Smooth muscle cell (in vitro differentiated cells): ENCODE data around the gene CFAP221. TPM values are rescaled to one million over a fixed set of nuclear protein-coding genes. Genes with fewer than 3 reads are reported as not detected.

Experiments used
- DNase-seq: peaks from one replicate; lab custom pipeline; 2025; ENCODE audit not compliant: unreplicated experiment; lab: John Stamatoyannopoulos, UW
- H2AFZ ChIP-seq: fragments of 200-600 bp; sonication (generic); 2 replicates; pipeline ENCODE4 v1.6.0; 2016; ENCODE audit warnings: antibody characterized with exemption, low read depth, mild to moderate bottlenecking
- H3F3A ChIP-seq: fragments of 200-600 bp; sonication (generic); 2 replicates; pipeline ENCODE4 v1.6.0; 2017; ENCODE audit warnings: antibody characterized with exemption, low read depth
- H3K27ac ChIP-seq: fragments of 200-600 bp; sonication (generic); 2 replicates; pipeline ENCODE4 v1.5.1; 2016; ENCODE audit warnings: low read depth, mild to moderate bottlenecking
- H3K27me3 ChIP-seq: fragments of 200-600 bp; sonication (generic); 2 replicates; pipeline ENCODE4 v1.6.1; 2016; ENCODE audit warnings: low read depth, mild to moderate bottlenecking
- H3K36me3 ChIP-seq: fragments of 200-600 bp; sonication (generic); 2 replicates; pipeline ENCODE4 v1.5.1; 2016; ENCODE audit warnings: low read depth
- H3K4me1 ChIP-seq: fragments of 200-600 bp; sonication (generic); 2 replicates; pipeline ENCODE4 v1.5.1; 2016; ENCODE audit warnings: low read depth
- H3K4me2 ChIP-seq: fragments of 200-600 bp; sonication (generic); 2 replicates; pipeline ENCODE4 v1.6.0; 2016; ENCODE audit warnings: mild to moderate bottlenecking
- H3K4me3 ChIP-seq: fragments of 200-600 bp; sonication (generic); 2 replicates; pipeline ENCODE4 v1.5.1; 2016; ENCODE audit warnings: mild to moderate bottlenecking
- H3K79me2 ChIP-seq: fragments of 200-600 bp; sonication (generic); 2 replicates; pipeline ENCODE4 v1.6.0; 2016; ENCODE audit warnings: low read depth, mild to moderate bottlenecking
- H3K9ac ChIP-seq: fragments of 200-600 bp; sonication (generic); 2 replicates; pipeline ENCODE4 v1.6.0; 2016; ENCODE audit warnings: low read depth
- H3K9me3 ChIP-seq: fragments of 200-600 bp; sonication (generic); replicated peaks from 2 replicates; pipeline ENCODE4 v1.5.1; 2016; ENCODE audit warnings: low read depth
- H4K20me1 ChIP-seq: fragments of 200-600 bp; sonication (generic); 2 replicates; pipeline ENCODE4 v1.6.0; 2016; ENCODE audit warnings: low read depth
- WGBS: methylation state at CpG from one replicate; pipeline ENCODE4 v1.1.7; 2016; ENCODE audit warnings: low lambda C conversion rate; 5-methylcytosine and 5-hydroxymethylcytosine counted together
- polyA plus RNA-seq: library from polyadenylated mRNA; unstranded; fragments of >200 nt; fragmentation: Nextera tagmentation; extraction: Ambion mirVana; gene quantifications from 2 replicates; pipeline ENCODE4 v1.2.1, GENCODE V29; 2016
- total RNA-seq: library from RNA; depleted of rRNA; stranded (reverse); fragments of >200 nt; gene quantifications from 2 replicates; pipeline ENCODE4 v1.2.3, GENCODE V29; 2014
- TF ChIP-seq, protein P1 (sequence below): fragments of 200-600 bp; sonication (generic); IDR thresholded peaks from 2 replicates; pipeline ENCODE4 v1.5.1; 2017; ENCODE audit warnings: borderline replicate concordance, mild to moderate bottlenecking, antibody characterized with exemption; ENCODE audit not compliant: insufficient read depth, poor library complexity, severe bottlenecking

CFAP221 gene
- total and polyA plus RNA-seq, 2 experiments from 2014 or later = 0.17 to 0.31 TPM

DNA sequence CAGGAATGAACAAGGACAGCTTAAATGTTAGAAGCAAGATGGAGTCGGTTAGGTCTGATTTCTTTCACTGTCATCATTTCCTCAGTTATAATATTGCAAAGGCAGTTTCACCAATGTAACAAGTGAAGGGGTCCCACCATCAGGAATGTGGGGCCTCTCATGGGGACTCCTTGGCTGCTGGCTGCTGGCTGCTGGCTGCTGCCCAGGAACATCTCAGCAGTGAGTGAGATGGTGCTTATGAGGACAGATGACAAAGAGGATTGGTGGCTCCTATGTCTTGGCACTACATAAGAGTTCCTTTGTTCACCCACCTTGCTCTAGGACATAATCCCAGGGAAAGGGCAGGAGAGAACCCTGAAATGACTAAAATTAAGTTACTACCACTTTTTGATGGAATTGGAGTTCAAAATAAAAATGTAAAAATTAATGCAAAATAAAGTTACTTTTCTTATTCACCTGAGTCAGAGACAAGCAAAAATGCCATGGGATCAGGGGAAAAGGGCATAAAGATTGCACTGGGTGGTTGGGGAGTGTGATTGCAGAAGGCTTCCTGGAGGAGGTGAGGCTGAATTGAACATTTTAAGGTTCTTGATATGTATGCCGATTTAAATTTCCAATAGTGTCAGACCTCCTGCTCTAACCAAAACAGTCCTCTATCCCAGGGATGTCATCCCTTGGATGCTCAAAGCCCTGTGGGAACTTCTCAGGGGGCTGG, 158.1 kb downstream of the CFAP221 start:
- Histone ChIP-seq H3K27ac (no peak overlapping the region), H3K27me3 (peaks cover 8% of the 10 kb centered on the region), H3K9ac (no peak overlapping the region), H2AFZ (no peak overlapping the region), H3K4me3 (no peak overlapping the region), H3K36me3 (no peaks in the 10 kb centered on the region), H3K9me3 (no peaks in the 10 kb centered on the region), H4K20me1 (no peaks in the 10 kb centered on the region), H3K4me2 (no peak overlapping the region), H3F3A (no peaks in the 10 kb centered on the region), H3K4me1 (no peaks in the 10 kb centered on the region), H3K79me2 (no peaks in the 10 kb centered on the region)
- TF ChIP-seq, protein P1, sequence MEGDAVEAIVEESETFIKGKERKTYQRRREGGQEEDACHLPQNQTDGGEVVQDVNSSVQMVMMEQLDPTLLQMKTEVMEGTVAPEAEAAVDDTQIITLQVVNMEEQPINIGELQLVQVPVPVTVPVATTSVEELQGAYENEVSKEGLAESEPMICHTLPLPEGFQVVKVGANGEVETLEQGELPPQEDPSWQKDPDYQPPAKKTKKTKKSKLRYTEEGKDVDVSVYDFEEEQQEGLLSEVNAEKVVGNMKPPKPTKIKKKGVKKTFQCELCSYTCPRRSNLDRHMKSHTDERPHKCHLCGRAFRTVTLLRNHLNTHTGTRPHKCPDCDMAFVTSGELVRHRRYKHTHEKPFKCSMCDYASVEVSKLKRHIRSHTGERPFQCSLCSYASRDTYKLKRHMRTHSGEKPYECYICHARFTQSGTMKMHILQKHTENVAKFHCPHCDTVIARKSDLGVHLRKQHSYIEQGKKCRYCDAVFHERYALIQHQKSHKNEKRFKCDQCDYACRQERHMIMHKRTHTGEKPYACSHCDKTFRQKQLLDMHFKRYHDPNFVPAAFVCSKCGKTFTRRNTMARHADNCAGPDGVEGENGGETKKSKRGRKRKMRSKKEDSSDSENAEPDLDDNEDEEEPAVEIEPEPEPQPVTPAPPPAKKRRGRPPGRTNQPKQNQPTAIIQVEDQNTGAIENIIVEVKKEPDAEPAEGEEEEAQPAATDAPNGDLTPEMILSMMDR = no peak
- DNase-seq = no peak
- 91% methylated on average over 2 of the region's 2 CpGs for WGBS

DNA sequence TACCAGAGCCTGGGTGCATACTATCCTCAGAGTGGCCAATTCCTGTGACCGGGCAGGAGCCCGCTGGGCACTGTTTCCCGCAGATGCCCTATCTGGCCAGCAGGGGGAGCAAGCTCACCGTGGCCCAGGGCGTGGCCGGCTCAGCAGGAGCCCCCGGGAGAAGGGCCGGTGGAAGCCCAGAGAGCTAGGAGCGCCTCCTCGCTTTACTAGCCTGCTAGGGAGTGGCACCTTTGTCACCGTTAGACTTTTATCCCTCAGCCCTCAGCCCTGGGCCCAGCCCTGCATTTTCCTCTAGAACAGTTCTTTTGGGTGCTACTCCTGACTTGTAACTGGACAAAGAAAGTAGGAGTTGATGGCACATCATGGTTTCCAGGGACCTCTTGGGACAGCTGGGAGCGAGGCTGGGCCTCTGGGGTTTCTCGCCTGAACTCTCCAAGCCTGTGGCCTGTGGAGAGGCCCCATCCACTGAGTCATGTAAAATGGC, 158.7 kb downstream of the CFAP221 start:
- no peak overlapping the region for H3K4me3 ChIP-seq
- H3K4me2 ChIP-seq = no peak overlapping the region
- H3K9ac ChIP-seq = no peak overlapping the region
- no peaks in the 10 kb centered on the region for H3F3A ChIP-seq
- no peaks in the 10 kb centered on the region for H3K9me3 ChIP-seq
- H4K20me1 ChIP-seq = no peaks in the 10 kb centered on the region
- no peaks in the 10 kb centered on the region for H3K36me3 ChIP-seq
- H2AFZ ChIP-seq = no peak overlapping the region
- H3K27ac ChIP-seq = no peak overlapping the region
- TF ChIP-seq, protein P1 = peak; percentile 96
- no peaks in the 10 kb centered on the region for H3K79me2 ChIP-seq
- 19% methylated on average over 13 of the region's 13 CpGs for WGBS
- no peaks in the 10 kb centered on the region for H3K4me1 ChIP-seq
- peak; percentile 29 for DNase-seq
- peaks cover 8% of the 10 kb centered on the region for H3K27me3 ChIP-seq

GRCh38 chr2:119703526-119703925, 159.3 kb downstream of the CFAP221 start:
- Histone ChIP-seq H3K27ac (no peak overlapping the region), H3F3A (no peaks in the 10 kb centered on the region), H3K4me1 (no peaks in the 10 kb centered on the region), H3K4me2 (no peak overlapping the region), H3K9me3 (no peaks in the 10 kb centered on the region), H3K79me2 (no peaks in the 10 kb centered on the region), H3K4me3 (no peak overlapping the region), H3K36me3 (no peaks in the 10 kb centered on the region), H3K9ac (no peak overlapping the region), H3K27me3 (peaks cover 8% of the 10 kb centered on the region), H4K20me1 (no peaks in the 10 kb centered on the region), H2AFZ (no peak overlapping the region)
- no peak for DNase-seq
- TF ChIP-seq, protein P1 = no peak
- 77% methylated on average over 5 of the region's 5 CpGs for WGBS

DNA sequence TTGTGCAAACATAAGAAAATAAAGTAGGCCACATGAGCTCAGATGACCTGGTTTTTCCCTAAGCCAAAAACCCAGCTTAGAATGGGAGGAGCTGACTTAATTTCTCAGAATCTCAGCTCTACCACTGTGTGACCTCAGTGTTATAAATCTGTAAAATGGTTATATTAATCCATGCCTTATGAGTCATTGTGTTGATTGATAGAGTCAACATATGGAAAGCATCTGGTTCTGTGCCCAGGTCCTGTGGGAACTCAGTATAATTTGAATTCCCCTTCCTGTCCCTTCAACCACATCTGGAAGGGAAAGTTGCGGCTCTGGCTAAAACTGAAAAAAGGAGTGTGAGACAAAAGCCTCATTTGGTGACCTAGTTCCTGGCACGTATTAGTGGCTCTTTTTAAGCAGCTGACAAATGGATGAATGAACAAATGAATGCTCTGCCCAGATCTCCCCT, 160.4 kb downstream of the CFAP221 start:
- Histone ChIP-seq H3F3A (no peaks in the 10 kb centered on the region), H3K27ac (no peak overlapping the region), H3K27me3 (peaks cover 8% of the 10 kb centered on the region), H3K9ac (no peak overlapping the region), H3K9me3 (no peaks in the 10 kb centered on the region), H3K36me3 (no peaks in the 10 kb centered on the region), H3K79me2 (no peaks in the 10 kb centered on the region), H2AFZ (no peak overlapping the region), H3K4me2 (no peak overlapping the region), H3K4me1 (no peaks in the 10 kb centered on the region), H4K20me1 (no peaks in the 10 kb centered on the region), H3K4me3 (no peak overlapping the region)
- no peak for DNase-seq
- WGBS = 38% methylated on average over 2 of the region's 2 CpGs
- TF ChIP-seq, protein P1 = no peak
